HG03139 (cell line): ENCODE results near the gene BRSK1.

Experiments
- ATAC-seq: cut with Tn5 transposase; IDR thresholded peaks from one replicate; pipeline ENCODE4 v1.9.1; 2021; ENCODE audit not compliant: unreplicated experiment

The BRSK1 gene

GRCh38 chr19:55283548-55284377 lies at the start of gene BRSK1:
Gene BRSK1, plus strand, starts transcription at chr19:55283997. Its CDS starts 446 bp downstream, at chr19:55284443.
- ATAC-seq, result no peak

DNA sequence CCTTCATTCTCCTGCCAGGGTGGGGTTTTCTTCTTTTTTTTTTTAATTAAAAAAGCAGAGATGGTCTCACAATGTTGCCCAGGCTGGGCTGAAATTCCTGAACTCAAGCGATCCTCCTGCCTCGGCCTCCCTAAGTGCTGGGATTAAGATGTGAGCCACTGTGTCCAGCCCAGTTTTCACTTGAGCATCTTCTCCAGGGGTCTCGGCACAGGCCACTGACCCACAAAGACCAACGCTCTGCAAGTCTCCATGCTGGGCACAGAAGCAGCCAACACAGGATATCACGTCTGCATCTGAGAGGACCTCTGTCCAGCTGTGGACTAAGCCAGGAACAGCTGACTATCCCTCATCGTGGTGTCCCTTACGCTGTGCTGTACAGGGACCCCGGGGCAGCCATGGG lies 45.8 kb upstream of the BRSK1 start:
- ATAC-seq, result no peak

GRCh38 chr19:55239004-55239403 lies 44.8 kb upstream of the BRSK1 start:
- ATAC-seq, result no peak

DNA sequence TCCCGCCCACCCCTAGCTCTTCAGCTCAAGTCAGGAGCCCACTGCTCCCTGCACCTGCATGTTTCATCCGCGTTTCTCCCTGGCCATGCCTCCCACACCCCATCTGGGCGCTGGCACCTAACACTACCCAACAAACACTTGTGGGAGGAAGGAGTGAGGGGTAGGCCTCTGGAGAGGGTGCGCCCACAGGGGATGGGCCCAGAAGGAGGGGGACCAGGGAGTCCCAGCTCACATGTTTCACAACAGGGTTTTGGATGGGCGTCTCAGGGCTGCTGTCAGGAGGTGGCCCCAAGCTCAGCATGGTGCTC lies 43.1 kb upstream of the BRSK1 start:
- ATAC-seq, result no peak

DNA sequence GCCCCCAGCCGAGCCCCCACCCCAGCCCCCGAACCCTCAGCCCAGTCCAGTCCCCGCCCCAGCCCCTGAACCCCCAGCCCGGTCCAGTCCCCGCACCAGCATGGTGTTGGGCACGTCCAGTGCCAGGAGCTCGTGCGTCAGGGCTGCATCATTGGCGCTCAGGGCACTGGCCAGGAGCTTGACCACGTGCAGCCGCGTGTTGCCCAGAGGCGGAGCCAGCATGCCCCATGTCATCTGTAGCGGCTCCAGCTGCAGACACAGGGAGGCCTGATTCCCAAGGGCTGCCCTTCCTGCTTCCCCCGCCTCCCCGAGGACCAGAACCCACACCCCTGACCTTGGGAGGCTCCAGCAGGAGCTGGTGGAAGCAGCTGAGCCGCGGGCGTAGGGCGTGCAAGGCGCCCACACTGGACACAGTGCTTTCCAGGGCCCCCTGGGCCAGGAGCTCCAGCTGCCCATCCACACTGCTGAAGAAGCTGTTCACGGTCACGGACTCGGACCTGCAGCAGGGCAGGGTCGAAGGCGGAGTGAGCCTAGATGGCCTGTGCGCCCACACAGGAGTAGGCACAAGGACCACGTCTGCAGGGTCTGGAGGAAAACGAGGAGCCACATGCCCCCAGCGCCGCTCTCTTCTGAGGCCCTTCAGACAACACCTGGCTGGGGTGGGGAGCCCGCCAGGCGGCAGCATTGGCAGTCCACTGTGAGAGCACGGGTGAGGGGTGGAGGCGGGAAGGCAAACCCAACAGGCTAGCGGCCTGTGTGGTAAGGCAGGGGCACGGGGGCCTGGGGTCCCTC lies 42.5 kb upstream of the BRSK1 start:
- no peak for ATAC-seq

DNA sequence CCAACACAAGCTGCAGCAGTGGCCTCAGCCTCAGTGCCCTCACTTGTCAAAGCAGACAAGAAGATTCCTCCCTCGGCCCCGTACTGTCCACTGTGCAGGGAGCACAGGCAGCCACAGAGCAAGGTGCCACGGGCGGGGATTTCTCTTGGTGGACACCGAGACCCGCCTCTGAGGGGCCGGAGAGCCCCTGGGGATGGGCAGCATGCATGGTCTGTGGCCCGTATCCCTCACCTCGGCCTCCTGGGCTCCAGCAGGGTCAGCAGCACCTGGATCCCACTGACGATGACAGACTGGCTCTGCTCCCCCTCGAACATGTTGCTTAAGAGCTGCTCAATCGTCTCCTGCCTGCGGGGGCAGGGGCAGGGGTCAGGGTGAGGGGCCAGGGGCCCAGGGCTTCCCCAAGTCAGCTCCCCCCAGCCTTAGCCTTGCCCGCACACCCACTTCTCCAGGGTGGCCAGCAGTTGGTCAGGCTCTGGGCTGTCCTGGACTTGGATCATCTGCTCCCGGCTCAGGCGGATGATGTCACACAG lies 41.8 kb upstream of the BRSK1 start:
- ATAC-seq, result no peak

DNA sequence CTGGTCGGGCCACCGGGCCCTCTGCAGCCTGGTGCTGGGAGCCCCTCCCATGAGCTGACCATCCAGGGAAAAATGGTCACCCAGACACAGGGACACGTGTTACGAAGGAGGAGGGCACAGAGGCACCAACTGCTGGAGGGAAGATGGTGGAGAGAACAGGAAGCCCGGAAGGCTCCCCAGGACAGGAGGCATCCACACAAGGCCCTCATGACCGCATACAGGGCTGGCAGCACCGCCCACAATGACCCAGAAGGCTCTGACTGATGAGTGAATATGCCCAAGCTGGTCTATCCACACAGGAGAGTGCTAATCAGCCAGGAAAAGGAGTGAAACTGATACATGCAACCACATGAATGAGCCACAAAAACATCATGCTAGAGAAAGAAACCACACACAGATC lies 41.3 kb upstream of the BRSK1 start:
- no peak for ATAC-seq

GRCh38 chr19:55244004-55244680 lies 39.7 kb upstream of the BRSK1 start:
- no peak for ATAC-seq

DNA sequence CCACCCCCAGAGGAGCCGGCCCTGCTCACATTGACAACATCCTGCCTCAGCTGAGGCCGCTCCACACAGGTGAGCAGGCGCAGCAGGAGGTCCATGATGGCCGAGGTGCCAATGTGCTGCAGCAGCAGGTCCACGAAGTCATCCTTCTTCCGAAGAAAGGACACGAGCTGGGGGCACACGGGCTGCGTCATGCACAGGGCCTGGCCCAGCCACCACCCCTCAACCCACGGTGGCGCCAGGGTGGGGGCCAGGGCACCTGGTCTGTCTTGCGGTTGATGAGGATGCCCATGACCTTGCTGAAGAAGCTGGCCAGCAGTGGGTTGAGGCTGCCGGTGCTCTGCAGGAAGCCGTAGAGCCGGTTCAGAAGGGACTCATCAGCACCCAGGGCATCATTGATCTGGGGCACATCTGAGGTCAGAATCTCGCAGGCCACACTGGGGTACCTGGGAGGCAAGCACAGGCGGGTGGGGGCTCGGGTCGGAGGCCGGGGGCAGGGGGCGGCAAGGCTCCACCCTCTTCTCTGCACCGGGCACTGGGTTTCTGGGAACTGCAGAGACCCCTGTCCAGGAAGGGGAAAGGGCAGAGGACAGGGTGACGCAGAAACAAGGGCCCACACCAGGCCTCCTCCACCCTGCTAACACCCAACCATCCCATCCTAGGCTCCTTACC lies 38.4 kb upstream of the BRSK1 start:
- ATAC-seq, result no peak

- ATAC-seq, result no peak
Observed at GRCh38 chr19:55246462-55247451, 37.0 kb upstream of the BRSK1 start.

DNA sequence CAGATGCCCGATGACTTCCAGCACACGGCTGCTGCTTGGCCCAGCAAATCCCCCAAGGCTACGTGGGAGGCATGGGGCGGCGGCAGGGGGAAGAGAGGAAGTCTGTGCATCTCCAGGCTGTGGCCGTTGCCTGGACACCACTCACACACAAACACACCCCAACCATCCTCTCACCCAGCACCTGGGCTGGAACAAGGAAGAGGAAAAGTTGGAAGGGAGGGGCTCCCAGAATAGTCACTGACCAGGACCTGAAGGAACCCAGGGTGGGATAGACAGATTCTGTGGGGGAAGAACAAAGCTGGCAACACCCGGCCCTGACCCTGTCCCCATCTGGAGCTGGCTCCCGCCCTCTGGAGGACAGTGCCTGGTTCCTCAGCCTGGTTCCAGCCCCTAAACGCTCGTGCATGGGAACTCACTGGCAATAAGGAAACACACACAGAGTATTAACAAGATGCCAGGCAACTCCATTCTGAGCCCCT lies 36.1 kb upstream of the BRSK1 start:
- no peak for ATAC-seq

DNA sequence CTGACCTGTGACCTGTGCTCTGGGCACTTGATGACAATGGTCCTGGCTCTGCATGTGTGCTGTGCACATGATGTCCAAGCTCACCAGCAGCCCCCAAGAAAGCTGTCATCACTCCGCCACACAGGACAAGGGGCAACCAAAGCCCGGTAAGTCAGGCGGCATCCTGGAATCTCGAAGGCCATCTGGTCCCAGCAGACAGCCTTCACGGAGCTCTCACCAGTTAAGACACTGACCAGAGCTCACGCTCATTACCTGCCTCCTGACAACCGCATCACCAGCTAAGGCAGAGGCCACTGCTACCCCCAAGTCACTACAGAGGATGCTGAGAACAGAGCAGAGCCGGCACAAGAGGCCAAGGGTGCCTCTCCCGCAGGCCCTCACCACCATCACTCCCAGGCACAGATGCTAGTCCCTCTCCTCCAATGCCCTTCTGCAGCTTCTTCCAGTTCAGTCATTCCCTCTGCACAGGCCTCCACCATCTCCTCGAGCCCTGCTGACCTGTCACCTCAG lies 35.6 kb upstream of the BRSK1 start:
- ATAC-seq, result no peak

DNA sequence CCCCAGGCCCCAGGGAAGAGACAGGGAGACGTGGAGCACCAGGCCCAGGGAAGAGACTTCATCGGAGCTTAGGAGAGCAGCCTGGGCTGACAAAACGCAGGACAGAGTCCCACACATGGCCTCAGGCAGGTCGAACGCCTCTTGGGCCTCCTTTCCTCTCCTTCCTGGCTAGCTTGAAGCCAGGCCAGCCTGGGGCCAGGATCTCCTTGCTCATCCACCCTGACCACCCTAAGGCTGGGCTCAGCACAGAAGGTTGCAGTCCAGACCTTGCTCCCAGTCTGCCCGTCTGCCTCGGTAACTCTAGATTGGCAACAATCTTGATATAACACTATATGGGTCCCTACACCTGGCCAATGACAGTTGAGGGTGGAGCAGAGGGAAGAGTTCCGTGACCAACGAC lies 35.1 kb upstream of the BRSK1 start:
- no peak for ATAC-seq

DNA sequence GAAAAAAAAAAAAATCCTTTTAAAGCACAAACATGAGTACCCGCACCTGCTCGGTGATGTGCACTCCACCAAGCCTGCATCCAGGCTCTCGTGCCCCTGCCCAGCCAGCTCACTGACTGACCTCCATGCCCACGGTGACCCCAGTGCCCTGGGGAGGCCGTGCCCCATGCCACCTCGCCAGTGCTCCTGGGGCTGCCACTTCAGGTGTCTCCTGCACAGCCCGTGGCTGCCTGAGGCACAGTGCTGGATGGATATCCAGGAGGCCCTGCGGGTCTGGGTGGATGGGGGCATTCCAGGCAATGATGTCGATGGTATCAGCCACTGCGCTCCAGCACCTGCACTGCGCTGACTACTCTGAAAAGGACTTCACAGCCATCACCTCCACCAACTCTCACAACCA lies 34.0 kb upstream of the BRSK1 start:
- no peak for ATAC-seq

DNA sequence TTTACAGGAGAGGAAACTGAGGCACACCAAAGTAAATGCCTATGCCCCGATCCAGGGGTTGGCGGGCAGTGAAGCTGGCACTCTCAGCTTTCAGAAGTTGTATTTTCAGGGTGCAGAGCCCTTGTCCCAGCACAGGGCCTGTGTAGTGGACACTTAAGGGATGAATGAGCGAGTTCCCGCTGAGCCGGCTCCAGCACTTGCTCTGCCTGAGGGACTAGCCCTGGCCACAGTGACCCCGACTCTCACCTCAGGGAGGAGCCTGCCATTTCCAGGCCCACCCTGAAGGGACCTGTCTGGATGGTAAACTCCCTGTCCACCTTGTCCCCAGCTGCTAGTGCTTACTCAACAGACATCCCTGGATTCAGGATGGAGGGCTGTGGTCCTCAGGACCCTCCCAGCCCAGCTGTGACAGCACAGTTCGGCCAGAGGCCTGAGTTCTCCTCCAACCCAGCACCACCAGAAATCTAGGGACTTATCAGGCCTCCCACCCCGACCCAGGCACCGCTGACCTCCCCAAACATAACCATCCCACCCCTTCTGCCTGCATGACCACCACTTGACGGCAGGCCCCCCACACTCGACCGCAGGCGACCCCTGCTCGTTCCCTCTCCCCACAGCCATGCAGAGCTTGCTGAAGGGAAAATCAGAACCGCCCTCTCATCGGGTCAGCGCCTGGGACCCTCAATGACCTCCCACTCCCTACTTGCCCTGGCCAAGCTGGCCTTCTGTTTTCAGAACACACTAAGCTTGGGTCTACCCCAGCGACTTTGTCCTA lies 33.3 kb upstream of the BRSK1 start:
- ATAC-seq, result no peak

- ATAC-seq, result no peak
Observed at GRCh38 chr19:55251341-55252081, 32.3 kb upstream of the BRSK1 start.

- ATAC-seq, result no peak
Observed at GRCh38 chr19:55252760-55253663, 30.8 kb upstream of the BRSK1 start.
